Fibroblast of skin of left biceps (primary cell): ENCODE data around the gene NODAL.

ENCODE experiments used
- DNase-seq, 2 experiments: peaks; one replicate each; pipeline ENCODE4 v3.0.0-alpha.2; 2013; ENCODE audit warnings: low read depth in 2 of 2

NODAL gene

DNA sequence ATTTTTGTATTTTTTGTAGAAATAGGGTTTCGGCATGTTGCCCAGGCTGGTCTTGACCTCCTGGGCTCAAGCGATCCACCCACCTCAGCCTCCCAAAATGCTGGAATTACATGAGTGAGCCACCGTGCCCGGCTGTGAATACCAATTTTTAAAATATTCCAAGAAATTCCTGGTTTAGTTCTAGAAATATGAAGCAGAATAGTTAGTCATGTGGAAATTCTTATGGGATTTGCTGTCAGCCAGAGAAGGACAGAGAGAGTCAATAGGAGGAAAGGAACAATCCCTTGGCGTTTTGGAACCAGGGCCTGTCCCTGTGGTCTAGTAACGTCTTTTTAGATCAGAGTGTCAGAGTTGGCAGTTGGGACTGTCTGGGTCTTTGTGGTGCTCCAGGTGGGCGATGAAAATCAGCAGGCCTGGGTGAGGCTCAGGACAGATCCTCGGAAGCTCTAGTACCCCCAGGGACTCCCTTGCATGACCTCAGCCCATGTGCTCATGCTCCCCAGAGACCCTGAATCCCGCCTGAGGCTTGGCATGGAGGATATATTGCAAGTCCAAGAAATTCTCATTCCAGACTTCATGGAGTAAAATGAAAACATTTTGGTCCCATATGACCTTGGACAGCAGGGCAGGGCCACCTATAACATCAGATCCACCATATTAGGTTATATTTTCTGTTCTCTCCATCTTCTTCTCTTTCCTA, 7.8 kb downstream of the NODAL start:
- DNase-seq: peak in 1 of 2 experiments; percentile 18

GRCh38 chr10:70432561-70433263, 8.8 kb downstream of the NODAL start:
- no peak for DNase-seq

- DNase-seq: no peak
Measured at GRCh38 chr10:70432101-70432500, 9.4 kb downstream of the NODAL start.

DNA sequence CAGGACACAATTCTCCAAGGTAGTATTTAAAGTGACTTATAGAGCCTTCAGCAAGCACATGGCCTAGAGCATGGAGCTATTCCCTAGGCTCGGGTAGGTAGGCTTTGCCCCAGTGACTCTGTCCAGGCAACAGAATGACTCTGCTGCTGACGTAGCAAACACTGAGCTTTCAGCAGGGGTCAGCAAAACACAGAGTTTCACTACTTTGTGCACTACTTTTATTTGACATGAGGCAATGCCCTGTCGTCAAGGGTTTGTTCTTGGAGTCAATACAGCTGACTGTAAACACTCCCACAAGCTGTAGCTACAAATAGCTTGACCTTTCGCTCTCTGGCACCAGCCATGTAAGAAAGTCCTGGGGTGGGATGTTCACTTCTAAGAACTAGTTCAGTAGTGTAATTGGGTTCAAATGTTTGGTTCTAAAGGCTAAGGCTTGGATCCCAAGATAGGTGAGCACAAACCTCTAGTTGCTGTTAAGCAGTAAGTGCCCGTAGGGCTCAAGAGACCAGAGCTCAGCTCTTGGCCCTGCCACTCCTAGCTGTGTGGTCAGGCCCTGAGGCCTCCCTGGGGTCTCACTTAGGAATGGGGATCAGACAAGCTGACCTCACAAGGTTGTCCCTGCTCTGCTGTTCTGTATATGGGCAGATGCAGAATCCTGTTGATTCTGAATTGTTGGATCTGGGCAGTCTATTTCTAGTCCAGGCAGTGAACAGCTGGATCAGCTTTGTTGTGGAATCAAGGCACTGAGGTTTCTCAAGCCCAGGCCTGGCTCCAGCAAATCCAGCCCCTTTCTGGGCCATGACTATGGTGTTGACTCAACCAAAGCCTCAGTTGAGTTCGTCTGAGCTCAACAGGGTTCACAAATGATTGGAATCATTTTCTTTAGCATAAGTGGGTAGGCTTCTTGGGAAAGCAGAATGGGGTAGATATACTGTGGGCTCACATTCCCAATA, 10.7 kb downstream of the NODAL start:
- no peak for DNase-seq

DNA sequence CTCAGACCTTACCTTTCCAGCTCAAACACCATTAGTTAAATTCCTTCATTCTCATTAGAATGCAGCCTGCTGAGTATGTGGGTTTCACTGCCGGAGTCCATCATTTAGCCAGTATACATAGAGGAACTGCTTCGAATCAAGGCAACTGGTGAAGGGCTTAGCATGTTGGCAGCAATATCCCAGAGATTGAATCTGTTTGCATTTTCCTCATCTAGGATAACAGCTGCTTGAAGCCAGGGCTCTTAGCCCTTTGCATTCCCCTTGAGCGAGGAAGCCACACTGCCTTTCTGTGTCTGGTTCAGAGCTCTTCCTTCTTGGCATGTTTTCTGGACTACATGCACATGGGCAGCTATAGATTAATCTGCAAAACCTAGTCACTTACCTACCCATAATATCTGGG, 14.7 kb downstream of the NODAL start:
- DNase-seq: no peak

GRCh38 chr10:70425096-70425495, 16.4 kb downstream of the NODAL start:
- DNase-seq: no peak

DNA sequence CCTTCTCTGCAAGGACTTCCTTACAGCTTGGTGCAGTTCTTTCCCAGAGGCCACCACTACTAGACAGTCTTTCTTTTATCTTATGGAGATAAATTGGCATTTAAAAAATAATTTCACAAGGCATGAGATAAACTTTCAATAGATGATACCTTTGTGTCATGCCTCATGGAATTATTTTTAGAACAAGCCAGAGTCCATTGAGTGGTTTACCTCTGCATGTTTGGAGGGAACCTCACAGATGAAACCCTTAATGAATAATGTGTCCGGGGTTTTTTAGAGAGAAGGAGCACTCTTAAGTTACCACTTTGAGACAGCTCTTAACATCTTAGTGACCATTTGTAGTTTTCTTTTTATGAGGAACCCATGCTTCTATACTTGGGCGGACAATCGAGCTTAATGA, 17.2 kb downstream of the NODAL start:
- DNase-seq: no peak

- DNase-seq: no peak
Measured at GRCh38 chr10:70418713-70419112, 22.8 kb downstream of the NODAL start.

GRCh38 chr10:70418229-70418628, 23.3 kb downstream of the NODAL start:
- DNase-seq: no peak

GRCh38 chr10:70417568-70417967, 23.9 kb downstream of the NODAL start:
- DNase-seq: no peak

DNA sequence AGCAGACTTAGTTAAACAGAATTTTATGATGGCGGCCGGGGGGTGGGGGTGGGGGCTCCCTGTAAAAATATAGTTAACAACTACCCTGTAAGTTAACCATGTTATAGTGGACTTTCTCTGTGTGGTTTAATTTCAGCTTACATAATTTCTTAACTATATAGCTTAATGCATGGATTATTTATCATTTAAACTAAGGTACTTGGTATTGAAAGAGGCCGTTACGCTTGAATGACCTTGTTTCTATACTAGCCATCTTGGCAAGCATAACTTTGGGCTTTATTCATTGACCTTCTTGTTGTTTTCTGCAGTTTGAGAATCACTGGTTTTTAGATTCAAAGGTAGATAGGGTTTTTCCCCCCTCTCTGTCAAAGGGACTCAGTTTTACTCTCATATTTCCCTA, 29.1 kb downstream of the NODAL start:
- DNase-seq: no peak

DNA sequence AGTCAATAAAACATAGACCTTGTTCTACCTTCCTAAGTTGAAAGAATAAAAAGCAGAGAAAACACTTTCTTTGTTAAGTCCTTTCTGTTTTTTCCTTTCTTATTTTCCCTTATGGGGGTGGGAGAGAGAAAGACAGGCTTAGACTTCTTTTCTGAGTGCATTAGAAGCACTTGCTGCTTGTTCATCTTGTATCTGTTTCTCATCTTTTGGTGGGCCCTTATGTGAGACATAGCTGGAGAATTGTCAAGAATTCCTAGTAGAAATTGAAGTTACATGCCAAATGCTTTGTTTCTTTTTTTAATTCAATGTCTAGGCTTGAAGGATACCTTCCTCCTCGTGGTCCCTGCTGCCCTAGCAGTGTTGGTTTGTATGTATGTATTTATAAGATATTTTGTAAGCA, 30.9 kb downstream of the NODAL start:
- no peak for DNase-seq

DNA sequence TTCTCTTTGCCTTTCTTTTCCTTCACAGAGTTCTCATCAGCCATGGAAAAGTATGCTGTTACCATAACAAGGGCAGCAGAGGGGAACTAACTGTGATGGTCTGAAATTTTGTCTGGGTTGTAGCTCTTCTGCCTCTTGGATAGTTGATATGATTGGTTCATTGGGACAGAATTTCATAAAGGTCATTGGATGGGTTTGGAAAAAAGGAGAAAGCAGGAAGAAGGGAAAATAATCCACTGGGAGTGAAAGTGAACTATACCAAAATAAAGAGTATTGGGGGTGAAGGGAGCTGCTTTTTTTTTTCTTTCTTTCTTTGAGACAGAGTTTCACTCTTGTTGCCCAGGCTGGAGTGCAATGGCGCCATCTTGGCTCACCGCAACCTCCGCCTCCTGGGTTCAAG, 31.7 kb downstream of the NODAL start:
- no peak for DNase-seq

DNA sequence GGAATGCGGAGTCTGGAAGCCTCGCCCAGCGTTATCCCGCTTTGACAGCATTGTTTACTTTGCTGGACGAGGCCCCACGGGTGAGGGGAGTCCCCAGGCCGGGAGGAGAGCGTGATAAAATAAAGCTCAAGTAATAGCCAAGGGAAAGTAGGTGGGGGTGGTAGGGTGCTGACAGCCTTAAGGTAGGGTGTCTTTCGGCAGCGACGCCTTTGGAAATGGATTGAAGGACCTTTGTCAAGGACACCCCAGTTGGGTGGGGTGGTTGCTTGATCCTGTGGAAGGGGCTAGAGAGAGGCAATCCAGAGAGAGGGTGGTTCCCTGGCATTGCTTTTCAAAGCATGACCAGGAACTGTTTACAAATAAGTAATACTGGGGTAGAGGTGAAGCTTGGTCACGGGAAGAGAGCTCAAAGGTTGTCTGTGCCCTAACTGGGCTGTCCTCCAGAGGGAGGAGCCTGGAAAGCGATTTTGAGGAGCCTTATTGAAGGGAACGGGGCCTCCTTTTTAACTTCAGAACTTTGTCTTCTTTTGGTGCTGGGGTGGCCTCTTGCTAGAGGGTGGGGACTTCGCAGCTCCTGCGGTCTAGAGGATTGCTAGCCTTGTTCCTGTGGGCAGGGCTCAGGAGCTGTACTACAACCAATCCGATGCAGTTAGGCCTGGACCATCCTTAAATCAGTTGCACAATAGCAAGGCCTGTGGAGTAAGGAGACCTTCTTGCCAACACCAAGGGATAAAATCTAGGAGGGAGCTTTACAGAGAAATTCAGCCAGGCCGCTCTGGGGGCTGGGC, 36.2 kb downstream of the NODAL start:
- peak; percentile 83 to 84 for DNase-seq

GRCh38 chr10:70404787-70405036, 36.8 kb downstream of the NODAL start:
- no peak for DNase-seq

DNA sequence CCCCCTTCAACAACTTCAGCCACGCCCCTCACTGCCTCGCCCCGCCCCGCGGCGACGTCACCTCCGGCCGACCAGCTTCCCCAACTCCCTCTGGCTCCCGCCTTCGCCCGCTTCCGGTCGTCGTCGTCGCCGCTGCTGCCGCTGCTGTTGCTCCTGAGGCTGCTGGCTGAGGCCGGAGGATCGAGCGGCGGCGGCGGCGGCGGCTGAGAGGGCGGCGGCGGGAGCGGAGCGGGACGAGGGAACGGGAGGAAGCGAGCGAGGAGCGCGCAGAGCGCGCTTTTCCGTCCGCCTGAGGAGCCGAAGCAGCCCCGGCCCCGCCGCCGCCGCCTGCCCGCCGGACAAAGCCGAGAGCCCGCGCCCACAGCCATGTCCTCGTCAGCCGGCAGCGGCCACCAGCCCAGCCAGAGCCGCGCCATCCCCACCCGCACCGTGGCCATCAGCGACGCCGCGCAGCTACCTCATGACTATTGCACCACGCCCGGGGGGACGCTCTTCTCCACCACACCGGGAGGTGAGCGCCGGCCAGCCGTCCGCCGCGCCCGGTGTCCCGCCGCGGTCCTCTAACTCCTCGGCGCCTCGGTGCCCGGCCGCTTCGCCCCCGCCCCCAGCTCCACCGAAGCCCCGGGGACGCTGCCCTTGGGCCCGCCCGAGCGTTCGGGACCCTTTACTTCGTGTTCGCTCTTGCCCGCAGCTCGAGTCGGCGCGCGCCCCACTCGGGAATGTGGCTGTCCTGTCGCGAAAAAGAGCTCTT, 37.3 kb downstream of the NODAL start, which contains the start of gene EIF4EBP2:
Gene EIF4EBP2, plus strand, starts transcription at position 110 of the 751 bp plus-strand sequence. Its CDS starts 257 bp downstream, at position 367.
- DNase-seq: peak; percentile 83 to 84

DNA sequence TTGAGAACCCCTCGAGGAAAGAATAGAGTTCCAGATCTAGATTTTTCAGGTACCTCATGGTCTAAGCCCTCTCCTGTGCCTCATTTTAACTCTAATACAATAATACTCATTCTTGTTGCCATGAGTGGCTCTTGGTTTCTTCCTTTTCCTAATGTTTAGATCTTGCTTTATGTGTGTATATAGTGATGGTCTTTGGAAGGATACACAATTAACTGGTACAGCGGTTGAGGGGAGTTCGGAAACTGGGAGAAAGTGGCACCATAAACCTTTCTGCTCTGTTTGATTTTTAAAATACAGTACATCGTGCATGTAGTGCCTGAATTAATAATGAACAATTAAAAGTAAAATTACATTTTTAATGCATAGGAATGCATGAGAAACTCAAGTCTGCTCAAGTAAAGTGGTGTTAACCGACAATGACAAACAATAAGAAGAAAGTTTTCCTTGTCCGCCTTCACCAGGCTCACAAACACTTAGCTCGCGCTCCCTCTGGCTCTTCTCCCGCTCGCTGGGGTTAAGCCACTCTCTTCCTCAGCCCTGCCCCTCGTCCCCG, 37.9 kb downstream of the NODAL start:
- DNase-seq: no peak

GRCh38 chr10:70399177-70399576, 42.3 kb downstream of the NODAL start:
- DNase-seq: no peak

DNA sequence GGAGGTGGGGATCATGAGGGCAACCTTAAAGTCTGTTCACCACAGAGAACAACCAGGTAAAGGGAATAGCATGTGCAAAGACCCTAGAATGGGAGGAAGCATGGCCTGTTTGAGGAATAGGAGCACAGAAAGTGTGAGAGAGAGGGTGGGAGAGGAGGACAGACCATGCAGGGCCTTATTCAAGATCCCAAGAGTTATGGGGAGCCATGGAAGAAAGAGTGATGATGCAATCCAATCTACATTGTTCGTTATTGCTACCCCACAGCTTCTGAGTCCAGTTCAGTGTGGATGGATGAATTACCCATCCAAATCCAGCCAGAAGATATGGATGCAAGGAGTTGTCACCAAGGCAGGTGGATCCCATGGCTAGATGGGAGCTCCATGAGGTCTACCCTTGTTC, 45.3 kb downstream of the NODAL start:
- DNase-seq: no peak

DNA sequence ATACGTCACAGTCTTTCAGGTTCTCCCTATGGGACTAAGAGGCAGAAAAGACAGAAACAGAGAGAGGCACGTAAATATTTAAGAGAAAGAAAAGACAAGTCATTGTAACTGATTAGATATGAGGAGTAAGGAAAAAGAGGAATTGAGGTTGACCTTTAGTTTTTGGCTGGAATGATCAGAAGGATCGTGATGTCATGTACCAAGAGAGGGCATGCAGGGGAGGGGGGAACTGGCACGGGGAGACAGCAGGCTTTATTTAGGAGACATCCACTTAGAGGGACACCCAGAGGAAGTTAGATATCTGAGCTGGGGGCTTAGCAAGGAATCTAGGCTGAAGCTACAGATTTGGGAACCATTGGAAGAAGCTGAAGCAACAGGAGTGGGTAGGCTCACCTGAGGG, 49.8 kb downstream of the NODAL start:
- no peak for DNase-seq
